Fibroblast of the aortic adventitia (primary cell): ENCODE results near the gene PNPLA7. TPM values are rescaled to one million over a fixed set of nuclear protein-coding genes. Genes with fewer than 3 reads are reported as not detected.
A peak's percentile ranks its signal among the peaks of the same experiment; 100 is the strongest.

ENCODE experiments used
- DNase-seq: peaks from one replicate; pipeline ENCODE4 v3.0.0-alpha.2; 2010; ENCODE audit warnings: low read depth
- H3K4me3 ChIP-seq: 2 replicates; pipeline ENCODE4 v1.5.1; 2011; ENCODE audit warnings: low read depth, mild to moderate bottlenecking, control low read depth, low read length, moderate library complexity
- CTCF ChIP-seq: IDR thresholded peaks from 2 replicates; pipeline ENCODE4 v1.5.1; 2011; ENCODE audit warnings: mild to moderate bottlenecking, low read length, control low read depth, inconsistent platforms; ENCODE audit not compliant: insufficient read depth
- total RNA-seq: library from RNA; depleted of rRNA; stranded (reverse); fragments of >200 nt; gene quantifications from 2 replicates; pipeline ENCODE4 v1.2.3, GENCODE V29; 2012; ENCODE audit warnings: low replicate concordance

The PNPLA7 gene
- total RNA-seq, 1 donor, result 0.81 TPM

- DNase-seq, result no peak
- no peak for TF ChIP-seq CTCF
- no peak overlapping the region for H3K4me3 ChIP-seq
These were observed 31.4 kb upstream of the PNPLA7 start for GRCh38 chr9:137581361-137582285.

DNA sequence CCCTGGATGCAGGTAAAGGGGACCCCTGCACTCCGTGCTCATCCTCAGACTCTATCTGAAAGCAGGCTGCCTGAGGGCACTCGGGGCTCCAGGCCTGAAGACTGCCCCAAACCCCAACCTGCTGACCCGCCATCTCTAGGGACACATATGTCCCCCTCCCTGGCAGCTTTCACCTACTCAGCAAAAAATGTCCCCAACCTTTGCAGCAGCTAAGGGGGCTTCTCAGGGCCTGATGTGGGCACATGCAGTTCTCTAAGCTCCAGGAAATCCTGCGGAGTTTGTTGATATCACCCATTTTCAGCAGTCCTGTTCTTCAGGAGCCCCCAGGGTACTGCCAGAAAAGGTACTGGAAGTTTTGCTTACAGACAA is 30.7 kb upstream of the PNPLA7 start:
- TF ChIP-seq CTCF, result no peak
- no peak overlapping the region for H3K4me3 ChIP-seq
- DNase-seq, result no peak

DNA sequence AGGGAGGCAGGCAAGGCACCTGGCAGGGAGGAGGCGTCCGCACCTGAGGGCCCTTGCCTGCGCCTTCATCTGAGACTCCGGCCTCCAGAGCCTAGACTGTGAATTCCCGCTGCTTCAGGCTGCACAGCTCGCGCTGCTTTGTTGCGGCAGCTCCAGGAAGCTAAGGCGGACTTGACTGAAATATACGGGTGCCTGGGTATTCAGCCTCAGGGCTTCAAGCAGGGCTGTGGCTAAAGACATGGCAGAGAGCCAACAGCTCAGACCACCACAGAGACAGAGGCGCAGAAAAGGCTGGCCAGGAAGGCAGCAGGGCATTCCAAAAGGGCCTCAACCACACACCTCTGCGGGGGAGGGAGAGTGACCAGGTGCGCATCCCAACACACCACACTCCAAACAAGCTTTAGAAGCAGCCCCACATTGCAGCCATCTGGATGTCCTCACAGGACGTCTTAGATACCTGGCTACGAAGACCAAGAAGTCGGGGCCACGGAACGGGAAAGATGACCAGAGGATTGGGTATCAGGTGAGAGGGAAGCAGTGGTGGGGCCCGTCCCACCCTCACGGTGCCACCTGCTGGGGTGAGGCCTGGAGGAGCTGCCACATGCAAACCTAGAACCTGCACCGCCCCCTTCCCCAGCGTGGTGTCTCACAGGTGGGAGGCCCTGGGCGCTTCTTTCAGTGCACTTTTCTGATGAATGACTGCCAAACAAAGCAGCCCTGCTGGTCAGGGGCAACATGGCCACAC is 30.2 kb upstream of the PNPLA7 start:
- TF ChIP-seq CTCF, result no peak
- DNase-seq, result no peak

GRCh38 chr9:137579259-137579604 is 29.0 kb upstream of the PNPLA7 start:
- no peak for TF ChIP-seq CTCF
- peak overlapping the region; percentile 89 for H3K4me3 ChIP-seq
- DNase-seq, result no peak

More for the DNA sequence above, 30.2 kb upstream of the PNPLA7 start:
- no peak overlapping the region for H3K4me3 ChIP-seq

DNA sequence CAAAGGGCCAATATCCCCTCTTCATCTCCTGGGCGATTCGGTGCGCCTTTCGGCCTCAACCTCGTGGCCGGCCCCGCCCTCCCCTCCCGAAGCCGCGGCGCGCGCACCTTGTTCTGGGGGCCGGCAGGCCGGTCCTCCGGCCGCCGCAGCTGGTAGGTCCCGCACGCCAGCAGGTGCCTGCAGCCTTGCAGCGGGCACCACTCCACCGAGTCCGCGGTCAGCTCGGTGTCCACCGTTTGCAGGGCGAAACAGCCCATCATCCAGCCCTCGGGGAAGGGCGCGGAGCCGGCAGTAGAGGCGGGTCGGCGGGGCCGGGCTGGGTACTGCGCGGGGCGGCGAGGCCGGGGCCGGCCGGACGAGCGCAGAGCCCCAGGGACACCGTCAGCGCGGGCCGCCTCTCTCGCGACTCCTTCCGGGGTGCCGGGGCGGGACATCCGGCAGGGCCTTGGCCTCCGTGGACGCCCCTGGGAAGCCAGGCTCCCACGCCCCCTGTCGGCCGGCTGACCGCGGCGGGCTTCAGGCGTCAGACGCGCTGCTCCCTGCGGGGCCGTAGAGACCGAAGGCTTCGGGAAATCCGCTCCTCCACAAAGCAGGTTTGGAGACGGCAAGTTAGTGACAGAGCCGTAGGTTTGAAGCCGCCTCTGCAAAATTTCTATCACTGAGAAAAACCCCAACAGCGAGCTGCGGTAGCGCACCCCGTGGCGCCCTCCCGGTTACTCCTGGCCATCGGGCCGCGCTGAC is 28.5 kb upstream of the PNPLA7 start, which contains the start of gene DPH7:
Gene DPH7 (minus strand): TSS at position 408 of the 741 bp plus-strand sequence. CDS start 148 bp downstream, at position 260.
- peak within 1 kb of the TSS; percentile 89 for H3K4me3 ChIP-seq
- TF ChIP-seq CTCF, result peak; percentile 83
- DNase-seq, result peak; percentile 84

- TF ChIP-seq CTCF, result no peak
- DNase-seq, result no peak
- H3K4me3 ChIP-seq, result no peak overlapping the region
These were observed 25.7 kb upstream of the PNPLA7 start for GRCh38 chr9:137575716-137576411.
